ENCODE results near the gene CD209. TPM values are rescaled to one million over a fixed set of nuclear protein-coding genes. Genes with fewer than 3 reads are reported as not detected.

CD209 gene
- total RNA-seq, 1 donor from 2014 or later = under 0.01 TPM

GRCh38 chr19:7739211-7739755, 8.1 kb downstream of the CD209 start:
- no peak for DNase-seq (ENCODE audit: low read depth in 2 of 2)

- DNase-seq (ENCODE audit: low read depth in 2 of 2) = no peak
These were observed 9.3 kb downstream of the CD209 start for GRCh38 chr19:7738023-7738422.

DNA sequence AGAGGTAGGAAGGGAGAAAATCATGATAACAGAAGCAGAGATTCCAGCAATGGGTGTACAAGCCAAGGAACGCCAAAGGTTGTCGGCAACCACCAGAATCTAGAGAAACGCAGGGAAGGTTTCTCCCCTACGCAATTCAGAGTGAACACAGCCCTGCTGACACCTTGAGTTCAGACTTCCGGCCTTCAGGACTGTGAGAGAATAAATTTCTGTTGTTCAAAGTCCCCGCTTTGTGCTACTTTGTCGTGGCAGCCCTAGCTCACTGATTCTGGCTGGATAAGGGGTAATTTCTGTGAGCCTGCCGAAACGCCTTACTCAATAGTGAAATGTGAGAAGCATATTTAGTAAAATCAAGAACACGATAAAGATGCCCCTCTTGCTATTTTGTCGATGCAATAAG, 10.1 kb downstream of the CD209 start:
- no peak for DNase-seq (ENCODE audit: low read depth in 2 of 2)

GRCh38 chr19:7736148-7736547, 11.2 kb downstream of the CD209 start:
- DNase-seq (ENCODE audit: low read depth in 2 of 2) = no peak

GRCh38 chr19:7734220-7735203, 12.8 kb downstream of the CD209 start:
- DNase-seq (ENCODE audit: low read depth in 2 of 2) = no peak

GRCh38 chr19:7733376-7733775, 14.0 kb downstream of the CD209 start:
- DNase-seq (ENCODE audit: low read depth in 2 of 2) = no peak

- no peak for DNase-seq (ENCODE audit: low read depth in 2 of 2)
These were observed 15.3 kb downstream of the CD209 start, which contains the start of gene CLEC4G for GRCh38 chr19:7732045-7732444. Gene CLEC4G (minus strand): TSS chr19:7732110. CDS start chr19:7732102, 8 bp downstream.

DNA sequence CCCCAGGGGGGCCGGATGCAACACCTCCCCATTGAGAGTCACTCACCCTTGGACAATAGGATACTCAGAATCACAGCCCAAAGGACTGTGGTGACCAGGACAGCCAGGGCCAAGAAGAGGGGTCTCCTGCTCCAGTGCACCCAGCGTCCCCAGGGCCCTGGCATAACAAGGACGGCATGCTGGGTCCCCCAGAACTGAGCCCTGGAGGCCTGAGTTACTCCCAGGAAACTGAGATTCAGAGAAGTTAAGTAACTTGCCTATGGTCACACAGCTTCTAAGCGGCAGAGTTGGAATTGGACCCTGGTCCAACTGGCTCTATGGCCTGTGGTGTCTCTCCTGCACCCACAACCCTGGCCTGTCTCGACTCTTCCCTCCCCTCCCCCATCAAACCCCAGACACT, 15.7 kb downstream of the CD209 start:
- no peak for DNase-seq (ENCODE audit: low read depth in 2 of 2)

DNA sequence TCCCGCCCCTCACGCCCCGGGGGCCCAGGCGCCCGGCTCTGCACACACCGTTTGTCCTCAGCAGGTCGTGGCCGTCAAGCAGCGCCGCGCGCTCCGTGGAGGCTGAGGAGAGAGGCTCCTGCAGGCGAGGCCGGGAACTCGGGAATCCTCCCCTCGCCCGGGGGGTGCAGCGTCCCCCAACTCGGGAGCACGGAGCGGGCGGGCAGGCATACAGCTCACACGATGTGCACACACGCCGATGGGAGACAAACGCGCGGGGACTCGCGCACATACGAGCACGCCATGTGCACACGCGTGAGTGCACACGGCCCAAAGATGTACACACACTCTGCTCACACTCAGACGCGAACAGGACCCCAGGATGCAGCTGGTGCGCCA, 16.1 kb downstream of the CD209 start:
- no peak for DNase-seq (ENCODE audit: low read depth in 2 of 2)

DNA sequence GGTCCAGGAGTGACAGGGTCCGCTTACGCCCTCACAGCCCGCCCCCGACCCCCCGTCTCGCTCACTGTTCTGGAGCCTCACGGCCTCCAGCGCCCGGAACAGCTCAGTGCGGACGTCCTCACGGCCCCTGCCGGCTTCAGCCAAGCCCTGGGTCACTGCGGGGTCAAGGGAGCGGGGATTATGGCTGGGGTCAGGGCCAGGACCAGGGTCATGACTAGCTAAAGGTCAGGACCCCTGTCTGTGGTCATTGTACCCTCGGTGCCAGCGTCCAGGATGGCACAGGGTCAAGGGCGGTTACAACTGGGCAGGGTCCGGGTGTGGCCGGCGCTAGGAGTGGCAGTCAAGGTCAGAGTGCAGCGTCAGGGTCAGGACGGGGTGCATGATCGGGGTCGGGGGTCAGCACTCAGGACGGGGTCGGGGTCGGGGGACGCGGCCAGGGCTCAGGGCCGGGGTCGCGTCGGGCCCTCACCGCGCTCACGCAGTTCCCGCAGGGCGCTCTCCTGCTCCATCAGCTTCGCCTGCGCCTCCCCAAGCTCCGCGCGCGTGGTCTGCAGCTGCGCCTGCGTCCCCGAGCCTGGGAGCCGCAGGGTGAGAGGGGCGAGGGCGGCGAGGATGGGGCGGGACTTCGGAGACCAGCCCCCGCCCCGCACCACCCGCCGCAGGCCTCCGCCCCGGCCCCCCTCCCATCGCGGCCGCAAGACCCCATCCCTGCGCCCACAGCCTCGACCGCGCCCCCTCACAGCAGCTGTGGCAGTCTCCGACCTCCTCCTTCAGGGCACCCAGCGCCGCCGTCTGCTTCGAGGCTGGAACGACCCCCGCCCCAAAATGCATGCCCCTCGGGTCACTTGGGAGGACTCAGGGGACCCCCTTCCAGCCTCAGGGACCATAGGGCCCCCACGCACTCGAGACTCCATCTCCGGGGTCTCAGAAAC, 16.8 kb downstream of the CD209 start:
- no peak for DNase-seq (ENCODE audit: low read depth in 2 of 2)

GRCh38 chr19:7729831-7730285, 17.5 kb downstream of the CD209 start:
- DNase-seq (ENCODE audit: low read depth in 2 of 2) = no peak

- DNase-seq (ENCODE audit: low read depth in 2 of 2) = no peak
These were observed 18.1 kb downstream of the CD209 start for GRCh38 chr19:7729211-7729610.

GRCh38 chr19:7725791-7726190, 21.5 kb downstream of the CD209 start:
- DNase-seq (ENCODE audit: low read depth in 2 of 2) = no peak

DNA sequence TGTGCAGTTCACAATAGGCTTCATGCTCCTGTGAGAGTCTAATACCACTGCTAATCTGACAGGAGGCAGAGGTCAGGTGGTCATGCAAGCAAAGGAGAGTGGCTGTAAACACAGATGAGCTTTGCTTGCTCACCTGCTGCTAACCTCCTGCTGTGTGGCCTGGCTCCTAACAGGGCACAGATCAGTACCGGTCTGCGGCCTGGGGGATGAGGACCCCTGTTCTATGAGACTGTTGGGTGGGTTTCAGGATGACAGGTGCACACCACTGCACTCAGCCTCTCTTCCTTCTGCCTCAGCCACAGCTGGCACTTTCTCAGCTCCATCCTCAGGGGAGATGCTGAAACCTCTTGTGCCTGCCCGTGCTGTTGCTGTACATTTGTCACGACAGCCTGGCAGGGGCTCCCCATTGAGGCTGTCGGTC, 25.1 kb downstream of the CD209 start:
- DNase-seq (ENCODE audit: low read depth in 2 of 2) = no peak

DNA sequence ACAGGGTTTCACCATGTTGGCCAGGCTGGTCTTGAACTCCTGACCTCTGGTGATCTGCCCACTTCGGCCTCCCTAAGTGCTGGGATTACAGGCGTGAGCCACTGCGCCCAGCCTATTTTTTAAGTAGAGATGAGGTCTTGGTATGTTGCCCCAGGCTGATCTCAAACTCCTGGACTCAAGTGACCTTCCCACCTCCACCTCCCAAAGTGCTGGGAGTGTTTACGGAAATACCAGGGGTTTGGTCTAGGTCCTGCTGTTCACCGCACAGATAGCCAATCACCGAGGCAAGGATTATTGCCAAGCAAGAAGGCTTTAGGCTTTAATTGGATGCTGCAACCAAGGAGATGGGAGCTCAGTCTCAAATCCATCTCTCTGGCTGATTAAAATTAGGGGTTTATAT, 27.0 kb downstream of the CD209 start:
- DNase-seq (ENCODE audit: low read depth in 2 of 2) = no peak

DNA sequence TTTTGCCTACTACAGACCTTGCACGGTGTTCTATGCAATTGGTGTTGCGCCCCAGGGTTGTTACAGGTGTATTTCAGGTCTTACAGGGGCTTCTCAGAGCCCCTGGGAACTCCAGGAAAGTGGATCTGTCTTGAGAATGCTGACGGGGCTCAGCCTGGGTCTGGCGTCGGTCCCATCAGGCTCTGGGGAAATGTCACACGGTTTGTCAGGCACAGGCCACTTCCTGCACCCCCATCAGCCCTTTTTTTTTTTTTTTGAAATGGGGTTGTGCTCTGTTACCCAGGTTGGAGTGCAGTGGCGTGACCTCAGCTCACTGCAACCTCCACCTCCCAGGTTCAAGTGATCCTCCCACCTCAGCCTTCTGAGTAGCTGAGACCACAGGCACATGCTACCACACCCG, 28.7 kb downstream of the CD209 start:
- DNase-seq (ENCODE audit: low read depth in 2 of 2) = no peak

GRCh38 chr19:7716762-7717161, 30.6 kb downstream of the CD209 start:
- DNase-seq (ENCODE audit: low read depth in 2 of 2) = no peak

DNA sequence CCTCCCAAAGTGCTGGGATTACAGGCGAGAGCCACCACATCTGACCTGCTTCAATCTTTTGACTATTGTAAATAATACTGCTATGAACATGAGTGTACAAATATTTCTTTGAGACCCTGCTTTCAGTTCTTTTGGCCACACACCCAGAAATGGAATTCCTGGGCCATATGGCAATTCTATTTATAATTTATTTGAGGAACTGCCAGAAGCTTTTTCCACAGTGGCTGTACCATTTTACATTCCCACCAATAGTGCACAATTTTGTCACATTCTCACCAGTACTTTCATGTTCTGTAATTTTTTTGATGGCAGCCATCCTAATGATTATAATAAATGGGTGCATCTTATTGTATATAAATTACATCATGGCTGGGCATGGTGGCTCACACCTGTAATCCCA, 31.7 kb downstream of the CD209 start:
- no peak for DNase-seq (ENCODE audit: low read depth in 2 of 2)

DNA sequence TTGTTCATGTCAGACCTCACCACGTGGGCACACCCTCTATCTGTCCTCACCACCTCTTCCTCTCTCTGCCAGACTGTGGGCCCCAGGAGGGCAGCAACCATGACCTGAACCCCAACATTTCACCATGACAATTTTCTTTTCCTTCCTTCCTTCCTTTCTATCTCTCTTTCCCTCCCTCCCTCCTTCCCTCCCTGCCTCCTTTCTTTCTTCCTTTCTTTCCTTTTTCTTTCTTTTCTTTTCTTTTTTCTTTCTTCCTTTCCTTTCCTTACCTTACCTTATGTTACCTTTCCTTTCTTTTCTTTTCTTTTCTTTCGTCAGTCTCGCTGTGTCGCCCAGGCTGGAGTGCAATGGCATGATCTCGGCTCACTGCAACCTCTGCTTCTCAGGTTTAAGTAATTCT, 36.7 kb downstream of the CD209 start:
- no peak for DNase-seq (ENCODE audit: low read depth in 2 of 2)

- DNase-seq (ENCODE audit: low read depth in 2 of 2) = no peak
These were observed 37.3 kb downstream of the CD209 start for GRCh38 chr19:7709932-7710460.

DNA sequence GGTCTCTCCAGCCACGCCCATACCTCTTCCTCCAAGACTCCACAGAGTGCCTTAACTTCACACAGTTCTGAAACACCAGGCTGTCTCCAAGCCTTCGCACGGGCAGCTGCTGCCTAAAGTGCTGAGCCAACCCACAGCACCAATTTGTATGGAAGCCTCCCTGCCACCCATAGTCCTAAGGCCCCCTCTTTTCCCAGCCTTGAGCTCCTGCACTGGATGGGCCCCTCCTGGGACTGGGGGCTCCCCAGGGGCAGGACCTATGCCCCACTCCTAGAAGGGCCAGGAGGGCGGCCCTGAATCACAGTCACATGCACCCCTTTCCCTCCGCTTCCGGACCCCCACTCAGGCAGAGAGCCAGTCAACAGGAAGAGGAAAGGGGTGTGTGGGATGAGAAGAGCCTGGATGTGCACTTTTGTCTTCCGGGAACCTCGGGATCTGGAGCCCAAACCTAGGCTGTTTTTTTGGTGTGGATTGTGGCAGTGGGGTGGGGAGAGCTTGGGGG, 40.3 kb downstream of the CD209 start:
- no peak for DNase-seq (ENCODE audit: low read depth in 2 of 2)
